Lower lobe of right lung (tissue), 2 donors: ENCODE results near the gene PNKD. TPM values are rescaled to one million over a fixed set of nuclear protein-coding genes. Genes with fewer than 3 reads are reported as not detected.

Experiments used
- ATAC-seq, 2 donors: fragments of 200-7000 bp; cut with Tn5 transposase; one replicate each; pipeline ENCODE4 v1.9.1; 2020 to 2022; ENCODE audit warnings: mild to moderate bottlenecking in 2 of 2, moderate library complexity in 2 of 2
- DNase-seq: peaks from one replicate; pipeline ENCODE4 v3.0.0-alpha.2; 2020
- H3K27ac ChIP-seq: fragments of 200-600 bp; one replicate; pipeline ENCODE4 v1.8.0; 2022
- H3K27me3 ChIP-seq: fragments of 200-600 bp; one replicate; pipeline ENCODE4 v1.8.0; 2022; ENCODE audit warnings: low read depth
- H3K36me3 ChIP-seq: fragments of 200-600 bp; one replicate; pipeline ENCODE4 v1.8.0; 2022; ENCODE audit warnings: mild to moderate bottlenecking
- H3K4me1 ChIP-seq: fragments of 200-600 bp; one replicate; pipeline ENCODE4 v1.8.0; 2022
- H3K4me3 ChIP-seq: fragments of 200-600 bp; one replicate; pipeline ENCODE4 v1.8.0; 2022; ENCODE audit warnings: mild to moderate bottlenecking
- H3K9me3 ChIP-seq: fragments of 200-600 bp; one replicate; pipeline ENCODE4 v1.8.0; 2022
- intact Hi-C: fragments of 100-400 bp; cut with DNase I; formaldehyde crosslinking; loops from one replicate; pipeline ENCODE4 v1.11.0; 2022
- total RNA-seq: library from RNA; stranded (reverse); fragmentation: NEBNext Ultra II Directional; extraction: Animal tissue kit (Norgen Biotek cat#: 25700); gene quantifications from one replicate; pipeline ENCODE4 v1.2.1, GENCODE V29; 2021
- TF ChIP-seq, protein P1 (sequence below): fragments of 200-600 bp; IDR thresholded peaks from one replicate; pipeline ENCODE4 v1.8.0; 2022; ENCODE audit warnings: antibody characterized with exemption, mild to moderate bottlenecking
- donor health status: DM: no; HTN: yes; CAD: no; lungs with severe emphysema.

PNKD gene
- total RNA-seq, 1 donor from 2014 or later: 65.8 TPM

DNA sequence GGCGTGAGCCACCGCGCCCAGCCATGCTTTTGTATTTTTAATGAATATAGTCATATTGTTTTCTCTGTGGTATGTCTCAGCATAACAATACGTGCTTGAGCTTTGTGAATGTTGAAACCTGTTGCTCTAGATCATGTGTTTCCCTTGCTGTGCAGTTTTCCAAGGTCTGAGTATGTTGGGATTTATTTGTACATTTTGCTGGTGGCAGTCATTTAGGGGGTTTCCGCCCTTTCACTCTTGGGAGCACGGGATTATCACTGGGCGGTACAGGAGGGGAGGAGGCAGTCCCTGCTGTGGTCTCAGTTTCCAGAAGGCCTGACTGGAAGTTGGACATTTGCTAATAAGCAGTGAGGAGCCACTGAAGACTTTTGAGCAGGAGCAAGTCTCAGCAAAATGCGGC, 61.4 kb downstream of the PNKD start:
- TF ChIP-seq, protein P1, sequence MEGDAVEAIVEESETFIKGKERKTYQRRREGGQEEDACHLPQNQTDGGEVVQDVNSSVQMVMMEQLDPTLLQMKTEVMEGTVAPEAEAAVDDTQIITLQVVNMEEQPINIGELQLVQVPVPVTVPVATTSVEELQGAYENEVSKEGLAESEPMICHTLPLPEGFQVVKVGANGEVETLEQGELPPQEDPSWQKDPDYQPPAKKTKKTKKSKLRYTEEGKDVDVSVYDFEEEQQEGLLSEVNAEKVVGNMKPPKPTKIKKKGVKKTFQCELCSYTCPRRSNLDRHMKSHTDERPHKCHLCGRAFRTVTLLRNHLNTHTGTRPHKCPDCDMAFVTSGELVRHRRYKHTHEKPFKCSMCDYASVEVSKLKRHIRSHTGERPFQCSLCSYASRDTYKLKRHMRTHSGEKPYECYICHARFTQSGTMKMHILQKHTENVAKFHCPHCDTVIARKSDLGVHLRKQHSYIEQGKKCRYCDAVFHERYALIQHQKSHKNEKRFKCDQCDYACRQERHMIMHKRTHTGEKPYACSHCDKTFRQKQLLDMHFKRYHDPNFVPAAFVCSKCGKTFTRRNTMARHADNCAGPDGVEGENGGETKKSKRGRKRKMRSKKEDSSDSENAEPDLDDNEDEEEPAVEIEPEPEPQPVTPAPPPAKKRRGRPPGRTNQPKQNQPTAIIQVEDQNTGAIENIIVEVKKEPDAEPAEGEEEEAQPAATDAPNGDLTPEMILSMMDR: no peak
- no peak for ATAC-seq
- Histone ChIP-seq H3K4me1 (peaks cover 62% of the 10 kb centered on the region), H3K27me3 (no peaks in the 10 kb centered on the region), H3K4me3 (no peak overlapping the region), H3K36me3 (no peaks in the 10 kb centered on the region), H3K9me3 (no peaks in the 10 kb centered on the region), H3K27ac (peak overlapping the region; percentile 71)
- no peak for DNase-seq
- intact Hi-C loops: no loop called here

DNA sequence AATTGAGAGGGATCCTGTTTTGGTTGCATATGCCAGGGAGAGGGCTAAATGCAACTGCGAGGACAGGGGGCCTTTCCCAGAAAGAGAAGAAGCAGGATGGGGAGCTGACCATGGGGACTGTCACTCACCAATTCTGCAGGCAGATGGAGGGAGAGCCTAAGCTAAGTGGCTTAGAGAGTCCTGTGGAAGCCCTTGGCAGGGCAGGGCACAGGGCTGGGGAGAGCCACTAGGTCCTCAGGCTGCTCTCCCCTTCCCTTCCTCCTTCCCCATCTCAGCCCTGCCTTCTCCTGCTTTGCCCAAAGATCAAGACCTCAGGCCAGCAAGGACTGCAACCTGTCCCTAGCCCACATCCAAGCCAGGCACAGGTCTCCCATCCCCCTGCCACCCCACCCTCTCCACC, 62.0 kb downstream of the PNKD start:
- TF ChIP-seq, protein P1: no peak
- Histone ChIP-seq H3K4me1 (peaks cover 57% of the 10 kb centered on the region), H3K9me3 (no peaks in the 10 kb centered on the region), H3K36me3 (no peaks in the 10 kb centered on the region), H3K4me3 (no peak overlapping the region), H3K27ac (peak overlapping the region; percentile 71), H3K27me3 (no peaks in the 10 kb centered on the region)
- intact Hi-C loops: no loop called here
- no peak for DNase-seq
- no peak for ATAC-seq

DNA sequence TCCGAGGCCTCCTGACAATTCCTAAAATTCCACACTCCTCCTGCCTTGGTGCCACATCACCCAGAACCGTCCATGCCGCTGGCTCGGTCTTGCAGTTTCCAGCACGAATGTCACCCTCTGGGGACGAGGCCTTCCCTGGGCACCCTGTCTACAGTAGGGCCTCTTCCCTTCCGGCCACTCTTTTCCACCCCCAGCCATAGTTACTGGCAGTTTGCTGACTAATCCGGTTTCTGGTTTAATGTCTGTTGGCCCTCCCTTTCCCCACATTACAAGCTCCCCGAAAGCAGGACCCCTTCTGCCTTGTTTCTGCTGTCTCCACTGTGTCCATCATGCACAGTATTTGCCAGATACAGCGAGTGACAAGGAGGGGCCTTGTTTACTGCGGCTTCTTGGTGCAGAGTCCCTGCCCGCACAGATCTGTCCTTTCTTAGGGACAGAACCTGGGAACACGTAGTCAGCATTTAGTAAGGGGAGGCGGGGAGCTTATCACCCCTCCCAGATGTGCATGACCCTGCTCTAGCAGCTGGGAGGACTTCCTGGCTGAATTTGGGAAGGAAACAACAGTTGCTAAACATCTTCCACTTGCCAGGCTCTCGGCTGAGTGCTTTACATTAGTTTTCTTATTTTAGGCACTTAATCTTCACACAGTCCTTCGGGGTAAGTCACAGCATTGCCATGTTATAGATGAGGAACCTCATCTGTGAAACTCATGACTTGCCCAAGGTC, 62.8 kb downstream of the PNKD start:
- Histone ChIP-seq H3K36me3 (no peaks in the 10 kb centered on the region), H3K9me3 (no peaks in the 10 kb centered on the region), H3K4me1 (peaks cover 49% of the 10 kb centered on the region), H3K27me3 (no peaks in the 10 kb centered on the region), H3K27ac (peak overlapping the region; percentile 71), H3K4me3 (no peak overlapping the region)
- TF ChIP-seq, protein P1: no peak
- intact Hi-C loops: no loop called here
- DNase-seq (no peak), ATAC-seq (peak in 1 of 2 donors; percentile 13)

DNA sequence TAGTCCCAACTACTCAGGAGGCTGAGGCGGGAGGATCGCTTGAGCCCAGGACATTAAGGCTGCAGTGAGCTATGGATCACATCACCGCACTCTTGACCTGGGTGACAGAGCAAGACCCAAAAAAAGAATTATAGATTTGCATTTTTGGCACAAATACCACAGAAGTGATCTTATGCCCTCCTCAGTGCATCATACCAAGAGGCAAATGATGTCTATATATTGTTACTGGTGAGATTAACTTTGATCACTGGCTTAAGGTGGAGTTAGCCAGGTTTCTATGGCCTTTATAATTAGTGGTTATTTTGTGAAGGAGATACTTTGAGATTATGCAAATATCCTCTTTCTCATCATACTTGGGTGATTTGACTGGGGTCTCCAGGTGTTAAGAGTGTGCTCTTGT, 64.2 kb downstream of the PNKD start:
- Histone ChIP-seq H3K27ac (no peak overlapping the region), H3K27me3 (no peaks in the 10 kb centered on the region), H3K36me3 (no peaks in the 10 kb centered on the region), H3K4me1 (peaks cover 34% of the 10 kb centered on the region), H3K4me3 (no peak overlapping the region), H3K9me3 (no peaks in the 10 kb centered on the region)
- ATAC-seq (no peak), DNase-seq (no peak)
- TF ChIP-seq, protein P1: no peak
- intact Hi-C loops: no loop called here

DNA sequence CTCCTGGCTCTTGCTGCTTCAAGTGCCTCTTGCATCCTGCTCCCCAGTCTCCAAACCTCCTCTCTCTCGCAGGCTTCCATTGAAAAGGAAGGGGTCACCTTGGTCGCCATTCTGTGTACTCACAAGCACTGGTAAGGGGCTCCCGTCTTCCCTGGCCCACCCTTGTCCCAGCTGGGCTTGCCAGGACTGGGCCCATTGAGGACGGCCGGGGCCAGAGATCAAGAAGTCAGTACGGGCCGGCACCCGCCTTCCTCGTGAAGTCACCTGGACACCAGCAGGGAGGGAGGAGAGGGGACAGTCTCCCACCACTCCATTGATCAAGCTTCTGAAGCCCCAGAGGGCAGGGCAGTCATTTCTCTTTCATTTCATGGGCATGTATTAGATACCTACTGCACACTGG, 70.3 kb downstream of the PNKD start:
- DNase-seq: no peak
- H3K27me3 ChIP-seq: no peaks in the 10 kb centered on the region
- H3K4me1 ChIP-seq: no peaks in the 10 kb centered on the region
- no peaks in the 10 kb centered on the region for H3K9me3 ChIP-seq
- H3K4me3 ChIP-seq: no peak overlapping the region
- H3K27ac ChIP-seq: no peak overlapping the region
- peaks cover 13% of the 10 kb centered on the region for H3K36me3 ChIP-seq
- TF ChIP-seq, protein P1: no peak
- intact Hi-C loops: no loop called here
- ATAC-seq: no peak
